Lower leg skin (tissue), 3 donors: Measurements from ENCODE around the gene HOPX.

ENCODE experiments used
- POLR2A ChIP-seq, 2 donors: fragments of 450-650 bp; IDR thresholded peaks; one replicate each; pipeline ENCODE4 v1.6.1; 2016 to 2017; ENCODE audit warnings: antibody characterized with exemption in 2 of 2, mild to moderate bottlenecking in 1 of 2, moderate library complexity in 1 of 2
- TF ChIP-seq, protein P1 (sequence below), 3 donors: fragments of 450-650 bp; IDR thresholded peaks; one replicate each; pipeline ENCODE4 v1.5.1; 2016; ENCODE audit warnings: antibody characterized with exemption in 3 of 3, mild to moderate bottlenecking in 3 of 3, moderate library complexity in 2 of 3

DNA sequence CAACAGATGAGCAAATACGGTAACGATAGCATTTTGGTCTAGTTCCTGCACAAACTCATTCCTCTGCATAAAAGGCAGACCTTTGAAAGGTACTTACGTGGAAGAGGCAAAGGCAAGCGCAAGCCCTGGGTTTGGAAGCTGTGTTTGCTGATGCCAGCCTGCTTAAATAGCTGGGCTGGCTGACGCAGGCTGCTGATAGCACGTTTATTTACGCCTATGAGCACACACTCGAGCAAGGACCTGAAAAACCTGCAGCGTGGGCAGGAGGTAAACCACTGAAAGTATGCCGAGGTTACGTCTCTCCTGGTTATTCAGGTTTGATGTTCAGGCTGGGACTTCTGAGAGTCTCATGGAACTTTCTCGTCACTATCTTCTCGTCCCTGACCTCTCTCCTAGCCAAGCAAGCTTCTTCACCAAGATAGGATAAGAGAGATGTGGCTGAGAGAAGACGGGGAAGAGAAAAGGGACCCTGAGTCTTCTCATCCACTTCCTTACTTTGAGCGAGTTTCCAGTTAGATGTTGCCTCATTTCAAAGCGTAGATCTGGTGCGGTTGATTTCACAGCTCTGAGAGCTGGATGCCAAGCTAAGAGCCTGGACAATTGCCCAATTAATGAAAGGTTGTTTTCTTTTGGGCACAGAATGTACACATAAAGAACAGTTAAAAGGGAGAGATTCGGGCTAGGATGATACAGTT is at the start of gene HOPX:
- TF ChIP-seq, protein P1, sequence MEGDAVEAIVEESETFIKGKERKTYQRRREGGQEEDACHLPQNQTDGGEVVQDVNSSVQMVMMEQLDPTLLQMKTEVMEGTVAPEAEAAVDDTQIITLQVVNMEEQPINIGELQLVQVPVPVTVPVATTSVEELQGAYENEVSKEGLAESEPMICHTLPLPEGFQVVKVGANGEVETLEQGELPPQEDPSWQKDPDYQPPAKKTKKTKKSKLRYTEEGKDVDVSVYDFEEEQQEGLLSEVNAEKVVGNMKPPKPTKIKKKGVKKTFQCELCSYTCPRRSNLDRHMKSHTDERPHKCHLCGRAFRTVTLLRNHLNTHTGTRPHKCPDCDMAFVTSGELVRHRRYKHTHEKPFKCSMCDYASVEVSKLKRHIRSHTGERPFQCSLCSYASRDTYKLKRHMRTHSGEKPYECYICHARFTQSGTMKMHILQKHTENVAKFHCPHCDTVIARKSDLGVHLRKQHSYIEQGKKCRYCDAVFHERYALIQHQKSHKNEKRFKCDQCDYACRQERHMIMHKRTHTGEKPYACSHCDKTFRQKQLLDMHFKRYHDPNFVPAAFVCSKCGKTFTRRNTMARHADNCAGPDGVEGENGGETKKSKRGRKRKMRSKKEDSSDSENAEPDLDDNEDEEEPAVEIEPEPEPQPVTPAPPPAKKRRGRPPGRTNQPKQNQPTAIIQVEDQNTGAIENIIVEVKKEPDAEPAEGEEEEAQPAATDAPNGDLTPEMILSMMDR (IDR thresholded peaks at IDR 0.05): no peak
- no peak for TF ChIP-seq POLR2A (IDR thresholded peaks at IDR 0.05)
